ENCODE measurements around the gene PCGF3. TPM values are rescaled to one million over a fixed set of nuclear protein-coding genes. Genes with fewer than 3 reads are reported as not detected.

The PCGF3 gene
- total RNA-seq, 4 donors from 2014 or later: 56.5 to 256 (median 97.2) TPM

DNA sequence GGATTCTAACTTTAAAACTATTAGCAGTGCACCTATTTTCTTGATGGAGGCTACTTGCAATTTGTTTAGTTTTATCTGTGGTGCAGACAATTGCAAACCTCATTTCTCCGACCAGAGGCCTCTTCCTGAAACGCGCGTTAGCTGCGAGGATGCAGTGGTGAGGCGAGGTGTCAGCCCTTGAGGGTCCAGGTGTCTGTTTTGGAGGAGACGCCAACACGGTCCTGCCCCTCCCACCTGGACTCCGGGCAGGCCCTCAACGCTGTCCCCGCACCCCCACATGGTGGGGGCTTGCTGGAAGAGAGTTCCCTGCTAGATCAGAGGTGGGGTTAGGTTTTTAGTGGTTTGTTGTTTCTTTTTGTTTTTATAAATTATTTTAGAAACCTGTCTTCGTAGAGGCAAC, 34.4 kb downstream of the PCGF3 start:
- Histone ChIP-seq H3K27ac (no peak overlapping the region), H3K4me3 (no peak overlapping the region), H3K27me3 (no peaks in the 10 kb centered on the region), H3K4me1 (peaks cover 0 to 14% (median 0%) of the 10 kb centered on the region in 4 donors), H3K9me3 (no peaks in the 10 kb centered on the region), H3K36me3 (peaks cover 0 to 25% (median 4%) of the 10 kb centered on the region in 4 donors)
- no peak for DNase-seq
- in situ Hi-C loops (cut with MboI; ENCODE audit: low pct_ligation_motif_present in 1 of 4, low pct_unique_long_range_greater_than_20kb in 1 of 4, low sequenced_read_pairs in 3 of 4): no loop called here
- intact Hi-C loops (cut with DNase I; ENCODE audit: low total_unique reads): no loop called here
- whole genome bisulfite sequencing, 2 donors (ENCODE audit: low coverage in 1 of 2): 89 to 93% methylated on average over 4 to 12 of the region's 12 CpGs
- TF ChIP-seq, protein P1, sequence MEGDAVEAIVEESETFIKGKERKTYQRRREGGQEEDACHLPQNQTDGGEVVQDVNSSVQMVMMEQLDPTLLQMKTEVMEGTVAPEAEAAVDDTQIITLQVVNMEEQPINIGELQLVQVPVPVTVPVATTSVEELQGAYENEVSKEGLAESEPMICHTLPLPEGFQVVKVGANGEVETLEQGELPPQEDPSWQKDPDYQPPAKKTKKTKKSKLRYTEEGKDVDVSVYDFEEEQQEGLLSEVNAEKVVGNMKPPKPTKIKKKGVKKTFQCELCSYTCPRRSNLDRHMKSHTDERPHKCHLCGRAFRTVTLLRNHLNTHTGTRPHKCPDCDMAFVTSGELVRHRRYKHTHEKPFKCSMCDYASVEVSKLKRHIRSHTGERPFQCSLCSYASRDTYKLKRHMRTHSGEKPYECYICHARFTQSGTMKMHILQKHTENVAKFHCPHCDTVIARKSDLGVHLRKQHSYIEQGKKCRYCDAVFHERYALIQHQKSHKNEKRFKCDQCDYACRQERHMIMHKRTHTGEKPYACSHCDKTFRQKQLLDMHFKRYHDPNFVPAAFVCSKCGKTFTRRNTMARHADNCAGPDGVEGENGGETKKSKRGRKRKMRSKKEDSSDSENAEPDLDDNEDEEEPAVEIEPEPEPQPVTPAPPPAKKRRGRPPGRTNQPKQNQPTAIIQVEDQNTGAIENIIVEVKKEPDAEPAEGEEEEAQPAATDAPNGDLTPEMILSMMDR (IDR thresholded peaks at IDR 0.05): no peak
- TF ChIP-seq EP300 (IDR thresholded peaks at IDR 0.05; ENCODE audit: low read depth) (no peak), POLR2A (IDR thresholded peaks at IDR 0.05) (no peak), POLR2AphosphoS5 (IDR thresholded peaks at IDR 0.05) (no peak)

DNA sequence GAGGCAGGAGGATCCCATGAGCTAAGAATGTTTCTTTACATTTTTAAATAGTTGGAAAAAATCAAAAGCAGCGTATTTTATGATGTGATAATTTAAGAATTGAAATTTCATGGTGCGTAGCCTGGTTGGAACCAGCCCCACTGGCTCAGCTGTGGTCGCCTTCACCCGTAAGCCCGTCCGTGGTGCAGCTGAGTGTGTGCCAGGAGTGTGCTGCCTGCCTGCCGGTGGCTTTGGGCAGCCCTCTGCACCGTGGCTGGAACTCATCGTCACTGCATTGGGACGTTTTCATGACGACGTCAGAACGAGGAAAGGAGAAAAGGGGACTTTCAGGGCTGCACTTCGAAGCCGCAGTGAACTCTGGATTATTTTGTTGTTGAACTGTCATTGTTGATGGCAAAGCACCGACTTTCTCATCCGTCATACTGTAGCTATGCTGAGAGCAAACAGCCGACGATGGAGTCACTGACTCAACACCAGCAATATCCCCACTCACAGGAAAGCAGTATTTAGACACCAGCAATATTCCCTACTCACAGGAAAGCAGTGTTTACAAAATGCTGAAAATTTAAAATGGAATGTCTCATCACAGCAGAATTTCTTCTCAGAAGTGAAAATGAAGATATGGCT, 35.1 kb downstream of the PCGF3 start:
- 91 to 92% methylated on average over 13 to 19 of the region's 19 CpGs for WGBS, 2 donors (ENCODE audit: low coverage in 1 of 2)
- Histone ChIP-seq H3K9me3 (no peaks in the 10 kb centered on the region), H3K36me3 (peaks cover 0 to 18% (median 0%) of the 10 kb centered on the region in 4 donors), H3K4me1 (peaks cover 0 to 14% (median 0%) of the 10 kb centered on the region in 4 donors), H3K27ac (no peak overlapping the region), H3K27me3 (no peaks in the 10 kb centered on the region), H3K4me3 (no peak overlapping the region)
- DNase-seq: no peak
- no peak for TF ChIP-seq EP300 (IDR thresholded peaks at IDR 0.05; ENCODE audit: low read depth)
- TF ChIP-seq, protein P1 (IDR thresholded peaks at IDR 0.05): no peak
- no peak for TF ChIP-seq POLR2AphosphoS5 (IDR thresholded peaks at IDR 0.05)
- TF ChIP-seq POLR2A (IDR thresholded peaks at IDR 0.05): no peak
- intact Hi-C loops (cut with DNase I; ENCODE audit: low total_unique reads): no loop called here
- in situ Hi-C loops (cut with MboI; ENCODE audit: low pct_ligation_motif_present in 1 of 4, low pct_unique_long_range_greater_than_20kb in 1 of 4, low sequenced_read_pairs in 3 of 4): no loop called here

DNA sequence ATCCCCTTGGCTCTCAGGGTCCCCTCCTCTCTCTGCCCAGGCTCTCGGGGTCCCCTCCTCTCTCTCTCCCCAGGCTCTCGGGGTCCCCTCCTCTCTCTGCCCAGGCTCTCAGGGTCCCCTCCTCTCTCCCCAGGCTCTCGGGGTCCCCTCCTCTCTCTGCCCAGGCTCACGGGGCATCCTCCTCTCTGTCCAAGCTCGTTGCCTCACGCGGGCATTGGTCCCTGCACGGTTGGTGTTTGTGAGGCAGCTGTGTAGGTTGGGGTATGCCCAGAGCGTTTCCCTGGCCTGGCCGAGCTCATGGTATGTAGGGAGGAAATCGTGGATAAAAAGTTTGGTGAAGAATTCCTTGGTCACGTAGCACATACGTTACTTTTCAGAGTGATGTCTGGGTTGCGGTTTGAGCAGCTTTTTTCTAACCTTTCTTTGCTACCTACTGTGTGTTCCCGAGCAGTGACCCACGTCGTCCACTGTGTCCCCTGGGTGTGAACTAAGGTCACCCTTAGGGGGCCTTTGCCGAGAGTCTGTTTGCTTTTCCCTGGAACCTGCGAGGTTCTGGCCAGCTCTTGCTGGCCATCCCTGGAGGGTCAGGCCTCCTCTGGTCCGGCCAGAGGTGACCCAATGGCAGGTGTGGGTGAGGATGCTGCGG, 36.6 kb downstream of the PCGF3 start:
- Histone ChIP-seq H3K36me3 (peaks cover 0 to 14% (median 0%) of the 10 kb centered on the region in 4 donors), H3K27me3 (no peaks in the 10 kb centered on the region), H3K4me3 (no peak overlapping the region), H3K27ac (no peak overlapping the region), H3K4me1 (peaks cover 0 to 14% (median 0%) of the 10 kb centered on the region in 4 donors), H3K9me3 (no peaks in the 10 kb centered on the region)
- intact Hi-C loops (cut with DNase I; ENCODE audit: low total_unique reads) (no loop called here), in situ Hi-C loops (cut with MboI; ENCODE audit: low pct_ligation_motif_present in 1 of 4, low pct_unique_long_range_greater_than_20kb in 1 of 4, low sequenced_read_pairs in 3 of 4) (no loop called here)
- DNase-seq: no peak
- no peak for TF ChIP-seq EP300 (IDR thresholded peaks at IDR 0.05; ENCODE audit: low read depth)
- TF ChIP-seq POLR2A (IDR thresholded peaks at IDR 0.05): no peak
- TF ChIP-seq POLR2AphosphoS5 (IDR thresholded peaks at IDR 0.05): no peak
- TF ChIP-seq, protein P1 (IDR thresholded peaks at IDR 0.05): no peak
- WGBS, 2 donors (ENCODE audit: low coverage in 1 of 2): 73 to 84% methylated on average over 17 to 21 of the region's 21 CpGs

DNA sequence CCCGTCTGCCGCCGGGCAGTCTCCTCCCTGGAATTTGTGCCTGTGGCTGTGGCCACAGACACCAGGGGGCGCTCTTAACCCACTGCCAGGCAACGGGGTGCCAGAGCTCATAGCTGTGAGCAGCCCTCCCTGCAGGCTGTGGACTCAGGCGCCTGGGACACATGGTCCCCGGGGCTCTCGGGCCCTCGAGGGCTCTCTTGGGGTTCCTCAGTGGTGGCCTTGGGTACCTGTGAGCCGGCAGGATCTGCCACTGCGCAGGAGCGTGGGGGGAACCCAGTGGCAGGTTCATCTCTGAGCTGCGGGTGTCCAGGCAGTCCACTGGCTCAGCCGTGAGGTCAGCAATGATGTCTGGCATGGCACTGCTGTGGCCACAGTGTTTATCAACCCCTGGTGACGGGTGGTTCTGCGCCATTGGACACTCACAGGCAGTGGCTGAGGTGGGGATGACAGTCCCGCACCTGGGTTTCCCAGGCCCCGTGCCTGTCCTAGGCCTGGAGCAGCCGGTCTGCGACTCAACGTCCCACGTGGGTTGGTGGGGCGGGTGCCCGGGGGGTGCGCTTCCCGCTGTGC, 37.2 kb downstream of the PCGF3 start:
- no peaks in the 10 kb centered on the region for H3K27me3 ChIP-seq
- peaks cover 0 to 10% (median 0%) of the 10 kb centered on the region in 4 donors for H3K36me3 ChIP-seq
- no peaks in the 10 kb centered on the region for H3K9me3 ChIP-seq
- intact Hi-C loops (cut with DNase I; ENCODE audit: low total_unique reads): no loop called here
- no peak overlapping the region for H3K4me3 ChIP-seq
- in situ Hi-C loops (cut with MboI; ENCODE audit: low pct_ligation_motif_present in 1 of 4, low pct_unique_long_range_greater_than_20kb in 1 of 4, low sequenced_read_pairs in 3 of 4): no loop called here
- WGBS, 2 donors (ENCODE audit: low coverage in 1 of 2): 74 to 92% methylated on average over 5 to 25 of the region's 26 CpGs
- peaks cover 0 to 14% (median 0%) of the 10 kb centered on the region in 4 donors for H3K4me1 ChIP-seq
- DNase-seq: peak; percentile 72
- no peak for TF ChIP-seq POLR2AphosphoS5 (IDR thresholded peaks at IDR 0.05)
- no peak for TF ChIP-seq POLR2A (IDR thresholded peaks at IDR 0.05)
- no peak for TF ChIP-seq EP300 (IDR thresholded peaks at IDR 0.05; ENCODE audit: low read depth)
- TF ChIP-seq, protein P1 (IDR thresholded peaks at IDR 0.05): peak; percentile 86 to 95 (median 92)
- no peak overlapping the region for H3K27ac ChIP-seq

Measured in transverse colon (tissue), 4 donors.